Measurements from ENCODE around the gene SWAP70. TPM values are rescaled to one million over a fixed set of nuclear protein-coding genes. Genes with fewer than 3 reads are reported as not detected.
A peak's percentile ranks its signal among the peaks of the same experiment; 100 is the strongest.
"Not testable (repeated sequence)": the region's sequence is repeated elsewhere in the genome, so short reads cannot be mapped to it uniquely, and the experiment has no call there.

SWAP70 gene
- total RNA-seq, 1 donor from 2014 or later, result 50.1 TPM

- no peaks in the 10 kb centered on the region for H3K27me3 ChIP-seq (ENCODE audit: low read depth)
- H3K4me1 ChIP-seq, result peaks cover 21% of the 10 kb centered on the region
- DNase-seq (no peak), ATAC-seq (no peak)
- H3K4me3 ChIP-seq, result no peak overlapping the region
- peaks cover 69% of the 10 kb centered on the region for H3K36me3 ChIP-seq
- no peak for TF ChIP-seq CTCF (IDR thresholded peaks at IDR 0.05)
- no peaks in the 10 kb centered on the region for H3K9me3 ChIP-seq
- no peak overlapping the region for H3K27ac ChIP-seq
- intact Hi-C loops (cut with DNase I), result no loop called here
Measured at GRCh38 chr11:9738707-9739106, 74.8 kb downstream of the SWAP70 start.

- no peak for TF ChIP-seq CTCF (IDR thresholded peaks at IDR 0.05)
Measured at GRCh38 chr11:9739123-9739900, 75.4 kb downstream of the SWAP70 start.

GRCh38 chr11:9740202-9740883, 76.5 kb downstream of the SWAP70 start:
- no peak overlapping the region for H3K4me3 ChIP-seq
- H3K36me3 ChIP-seq, result peaks cover 67% of the 10 kb centered on the region
- intact Hi-C loops (cut with DNase I), result no loop called here
- H3K4me1 ChIP-seq, result peaks cover 26% of the 10 kb centered on the region
- no peak for TF ChIP-seq CTCF (IDR thresholded peaks at IDR 0.05)
- ATAC-seq (peak; percentile 60 to 86), DNase-seq (no peak)
- H3K27ac ChIP-seq, result peak overlapping the region; percentile 73
- H3K9me3 ChIP-seq, result no peaks in the 10 kb centered on the region
- H3K27me3 ChIP-seq (ENCODE audit: low read depth), result no peaks in the 10 kb centered on the region

More at GRCh38 chr11:9739123-9739900, 75.4 kb downstream of the SWAP70 start:
- H3K4me3 ChIP-seq, result no peak overlapping the region
- peak overlapping the region; percentile 26 for H3K27ac ChIP-seq
- ATAC-seq, result no peak
- peaks cover 21% of the 10 kb centered on the region for H3K4me1 ChIP-seq
- intact Hi-C loops (cut with DNase I), result no loop called here
- peaks cover 64% of the 10 kb centered on the region for H3K36me3 ChIP-seq
- no peaks in the 10 kb centered on the region for H3K9me3 ChIP-seq
- DNase-seq, result no peak
- H3K27me3 ChIP-seq (ENCODE audit: low read depth), result no peaks in the 10 kb centered on the region

DNA sequence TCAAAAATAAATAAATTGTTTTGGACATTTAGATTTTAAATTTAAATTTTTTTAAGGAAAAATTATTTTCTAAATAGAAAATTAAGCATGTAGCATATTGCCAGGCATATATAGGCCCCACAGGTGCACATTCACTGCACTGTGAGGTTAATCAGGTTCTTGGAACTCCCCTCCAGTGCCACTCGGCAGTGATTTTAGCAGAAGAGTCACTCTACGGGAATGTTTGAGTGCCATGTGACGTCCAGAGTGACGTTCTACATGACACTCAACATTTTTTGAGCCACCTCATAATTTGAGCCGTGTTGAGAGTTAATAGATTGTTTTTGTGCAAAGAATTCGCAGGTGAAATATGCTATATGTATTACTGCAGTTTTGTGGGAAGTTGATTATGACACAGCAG, 77.4 kb downstream of the SWAP70 start:
- Histone ChIP-seq H3K27ac (peak overlapping the region; percentile 73), H3K4me1 (peaks cover 32% of the 10 kb centered on the region), H3K36me3 (peaks cover 67% of the 10 kb centered on the region), H3K4me3 (no peak overlapping the region), H3K27me3 (ENCODE audit: low read depth) (no peaks in the 10 kb centered on the region), H3K9me3 (no peaks in the 10 kb centered on the region)
- DNase-seq (no peak), ATAC-seq (peak; percentile 82 to 94)
- intact Hi-C loops (cut with DNase I), result no loop called here
- no peak for TF ChIP-seq CTCF (IDR thresholded peaks at IDR 0.05)

- H3K4me3 ChIP-seq; H3K9me3 ChIP-seq; H3K27ac ChIP-seq; intact Hi-C loops (cut with DNase I); DNase-seq; H3K27me3 ChIP-seq (ENCODE audit: low read depth); ATAC-seq: not testable (repeated sequence)
- Histone ChIP-seq H3K4me1 (peaks cover 41% of the 10 kb centered on the region), H3K36me3 (peaks cover 59% of the 10 kb centered on the region)
Measured at GRCh38 chr11:9743512-9743911, 79.6 kb downstream of the SWAP70 start.

Data from lower lobe of right lung (tissue), 2 donors.